Uterus (tissue), 4 donors: ENCODE results near the gene COMMD6. TPM values are rescaled to one million over a fixed set of nuclear protein-coding genes. Genes with fewer than 3 reads are reported as not detected.

Experiments
- DNase-seq, 2 donors: peaks; one replicate each; pipeline ENCODE4 v3.0.0-alpha.2; 2019 to 2020
- H3K27ac ChIP-seq, 2 donors: fragments of 200-600 bp; sonication (generic); 1 replicate in 1 of 2; 2 replicates in 1 of 2; pipeline ENCODE4 v1.5.1; 2016 to 2018
- H3K27me3 ChIP-seq, 2 donors: fragments of 200-600 bp; sonication (generic); one replicate each; pipeline ENCODE4 v1.5.1; 2018 to 2019; ENCODE audit warnings: control low read depth in 1 of 2
- H3K36me3 ChIP-seq, 2 donors: fragments of 200-600 bp; sonication (generic); one replicate each; pipeline ENCODE4 v1.5.1; 2019; ENCODE audit warnings: control low read depth in 1 of 2
- H3K4me1 ChIP-seq, 2 donors: fragments of 200-600 bp; sonication (generic); one replicate each; pipeline ENCODE4 v1.5.1; 2018 to 2019; ENCODE audit warnings: control low read depth in 1 of 2
- H3K4me3 ChIP-seq, 2 donors: fragments of 200-600 bp; sonication (generic); 1 replicate in 1 of 2; 2 replicates in 1 of 2; pipeline ENCODE4 v1.5.1; 2018 to 2019; ENCODE audit warnings: mild to moderate bottlenecking in 1 of 2
- H3K9me3 ChIP-seq, 2 donors: fragments of 200-600 bp; sonication (generic); one replicate each; pipeline ENCODE4 v1.5.1; 2019; ENCODE audit warnings: control low read depth in 1 of 2
- POLR2A ChIP-seq, 2 donors: fragments of 450-650 bp; IDR thresholded peaks; one replicate each; pipeline ENCODE4 v1.6.1; 2016; ENCODE audit warnings: antibody characterized with exemption in 2 of 2, mild to moderate bottlenecking in 1 of 2, moderate library complexity in 1 of 2
- intact Hi-C: fragments of 100-400 bp; cut with DNase I; formaldehyde crosslinking; loops from one replicate; pipeline ENCODE4 v1.15.1; 2023; ENCODE audit warnings: low total_unique reads
- total RNA-seq, 4 donors: library from RNA; depleted of rRNA in 3 of 4; stranded (reverse); fragments of >200 nt in 3 of 4; gene quantifications; one replicate each; pipeline versions ENCODE4 v1.1.0 to v1.2.4, GENCODE V29; 2014 to 2023
- TF ChIP-seq, protein P1 (sequence below), 4 experiments: fragments of 200-600 bp in 2 of 4; fragments of 450-650 bp in 2 of 4; sonication (generic) in 2 of 4; IDR thresholded peaks; one replicate each; pipeline ENCODE4 v1.5.1; 2016 to 2019; ENCODE audit warnings: antibody characterized with exemption in 4 of 4, mild to moderate bottlenecking in 2 of 4, moderate library complexity in 1 of 4
- donor health status: DM: yes; HTN: yes; CAD: no.

COMMD6 gene
- total RNA-seq, 4 donors from 2014 or later = 33.7 to 1,264 (median 574) TPM

- TF ChIP-seq POLR2A (IDR thresholded peaks at IDR 0.05) = no peak
- TF ChIP-seq, protein P1, sequence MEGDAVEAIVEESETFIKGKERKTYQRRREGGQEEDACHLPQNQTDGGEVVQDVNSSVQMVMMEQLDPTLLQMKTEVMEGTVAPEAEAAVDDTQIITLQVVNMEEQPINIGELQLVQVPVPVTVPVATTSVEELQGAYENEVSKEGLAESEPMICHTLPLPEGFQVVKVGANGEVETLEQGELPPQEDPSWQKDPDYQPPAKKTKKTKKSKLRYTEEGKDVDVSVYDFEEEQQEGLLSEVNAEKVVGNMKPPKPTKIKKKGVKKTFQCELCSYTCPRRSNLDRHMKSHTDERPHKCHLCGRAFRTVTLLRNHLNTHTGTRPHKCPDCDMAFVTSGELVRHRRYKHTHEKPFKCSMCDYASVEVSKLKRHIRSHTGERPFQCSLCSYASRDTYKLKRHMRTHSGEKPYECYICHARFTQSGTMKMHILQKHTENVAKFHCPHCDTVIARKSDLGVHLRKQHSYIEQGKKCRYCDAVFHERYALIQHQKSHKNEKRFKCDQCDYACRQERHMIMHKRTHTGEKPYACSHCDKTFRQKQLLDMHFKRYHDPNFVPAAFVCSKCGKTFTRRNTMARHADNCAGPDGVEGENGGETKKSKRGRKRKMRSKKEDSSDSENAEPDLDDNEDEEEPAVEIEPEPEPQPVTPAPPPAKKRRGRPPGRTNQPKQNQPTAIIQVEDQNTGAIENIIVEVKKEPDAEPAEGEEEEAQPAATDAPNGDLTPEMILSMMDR (IDR thresholded peaks at IDR 0.05) = no peak
- Histone ChIP-seq H3K4me3 (no peak overlapping the region), H3K27me3 (no peaks in the 10 kb centered on the region), H3K27ac (no peak overlapping the region), H3K36me3 (no peaks in the 10 kb centered on the region), H3K4me1 (no peaks in the 10 kb centered on the region), H3K9me3 (no peaks in the 10 kb centered on the region)
- DNase-seq = no peak
- intact Hi-C loops = no loop called here
Measured at GRCh38 chr13:75505327-75505726, 32.3 kb downstream of the COMMD6 start.

- intact Hi-C loops = no loop called here
- no peak overlapping the region for H3K27ac ChIP-seq
- DNase-seq = no peak
- TF ChIP-seq, protein P1 (IDR thresholded peaks at IDR 0.05) = no peak
- no peak for TF ChIP-seq POLR2A (IDR thresholded peaks at IDR 0.05)
- no peaks in the 10 kb centered on the region for H3K36me3 ChIP-seq
- H3K4me3 ChIP-seq = no peak overlapping the region
- no peaks in the 10 kb centered on the region for H3K4me1 ChIP-seq
- no peaks in the 10 kb centered on the region for H3K27me3 ChIP-seq
- H3K9me3 ChIP-seq = no peaks in the 10 kb centered on the region
Measured at GRCh38 chr13:75495938-75496337, 41.7 kb downstream of the COMMD6 start.

- Histone ChIP-seq H3K27ac (no peak overlapping the region), H3K9me3 (no peaks in the 10 kb centered on the region), H3K4me1 (no peaks in the 10 kb centered on the region), H3K27me3 (no peaks in the 10 kb centered on the region), H3K4me3 (no peak overlapping the region), H3K36me3 (peaks cover 0 to 3% of the 10 kb centered on the region in 2 donors)
- intact Hi-C loops = no loop called here
- no peak for TF ChIP-seq POLR2A (IDR thresholded peaks at IDR 0.05)
- TF ChIP-seq, protein P1 (IDR thresholded peaks at IDR 0.05) = no peak
- no peak for DNase-seq
Measured at GRCh38 chr13:75494491-75494890, 43.1 kb downstream of the COMMD6 start.

- intact Hi-C loops = no loop called here
- TF ChIP-seq, protein P1 (IDR thresholded peaks at IDR 0.05) = no peak
- TF ChIP-seq POLR2A (IDR thresholded peaks at IDR 0.05) = no peak
- Histone ChIP-seq H3K27me3 (no peaks in the 10 kb centered on the region), H3K27ac (no peak overlapping the region), H3K9me3 (no peaks in the 10 kb centered on the region), H3K4me3 (no peak overlapping the region), H3K36me3 (peaks cover 0 to 3% of the 10 kb centered on the region in 2 donors), H3K4me1 (no peaks in the 10 kb centered on the region)
- no peak for DNase-seq
Measured at GRCh38 chr13:75493156-75493555, 44.5 kb downstream of the COMMD6 start.

DNA sequence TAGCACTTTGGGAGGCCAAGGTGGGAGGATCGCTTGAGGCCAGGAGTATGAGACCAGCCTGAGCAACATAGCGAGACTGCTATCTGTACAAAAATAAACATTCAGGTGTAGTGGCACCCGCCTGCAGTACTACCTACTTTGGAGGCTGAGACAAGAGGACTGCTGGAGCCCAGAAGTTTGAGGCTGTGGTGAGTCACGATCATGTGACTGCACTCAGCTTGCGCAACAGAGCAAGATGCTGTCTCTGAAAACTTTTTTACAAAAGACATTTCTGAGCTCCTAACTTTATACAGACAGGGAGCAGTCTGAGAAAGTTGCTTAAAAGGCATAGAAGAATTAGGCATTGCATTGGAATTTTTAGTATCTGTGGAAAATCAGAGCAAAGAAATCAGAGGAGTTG is 45.3 kb downstream of the COMMD6 start:
- TF ChIP-seq POLR2A (IDR thresholded peaks at IDR 0.05) = no peak
- TF ChIP-seq, protein P1 (IDR thresholded peaks at IDR 0.05) = no peak
- Histone ChIP-seq H3K4me1 (no peaks in the 10 kb centered on the region), H3K36me3 (peaks cover 0 to 3% of the 10 kb centered on the region in 2 donors), H3K27me3 (no peaks in the 10 kb centered on the region), H3K4me3 (no peak overlapping the region), H3K27ac (no peak overlapping the region), H3K9me3 (no peaks in the 10 kb centered on the region)
- intact Hi-C loops = no loop called here
- DNase-seq = no peak
